Parathyroid adenoma (tissue), 2 donors: ENCODE results near the gene TXNL4B.

Experiments used
- H2AFZ ChIP-seq: fragments of 300-600 bp; sonication (generic); one replicate; pipeline ENCODE4 v1.7.0; 2017; ENCODE audit warnings: antibody characterized with exemption, mild to moderate bottlenecking
- H3K27ac ChIP-seq: fragments of 300-600 bp; sonication (generic); one replicate; pipeline ENCODE4 v1.7.0; 2017
- H3K27me3 ChIP-seq: fragments of 300-600 bp; sonication (generic); one replicate; pipeline ENCODE4 v1.7.0; 2017; ENCODE audit warnings: low read length; ENCODE audit not compliant: control insufficient read depth, insufficient read depth
- H3K36me3 ChIP-seq: fragments of 300-600 bp; sonication (generic); one replicate; pipeline ENCODE4 v1.7.0; 2017; ENCODE audit warnings: low read length; ENCODE audit not compliant: control insufficient read depth, insufficient read depth
- H3K4me1 ChIP-seq: fragments of 300-600 bp; sonication (generic); one replicate; pipeline ENCODE4 v1.7.0; 2017; ENCODE audit warnings: control low read depth
- H3K4me2 ChIP-seq: fragments of 300-600 bp; sonication (generic); one replicate; pipeline ENCODE4 v1.7.0; 2017; ENCODE audit warnings: low read length
- H3K4me3 ChIP-seq: fragments of 300-600 bp; sonication (generic); one replicate; pipeline ENCODE4 v1.7.0; 2017; ENCODE audit warnings: low read depth, low read length
- H3K79me2 ChIP-seq: fragments of 300-600 bp; sonication (generic); one replicate; pipeline ENCODE4 v1.7.0; 2017; ENCODE audit warnings: control low read depth
- H3K9ac ChIP-seq: fragments of 300-600 bp; sonication (generic); one replicate; pipeline ENCODE4 v1.7.0; 2017; ENCODE audit warnings: mild to moderate bottlenecking
- H3K9me3 ChIP-seq: fragments of 300-600 bp; sonication (generic); one replicate; pipeline ENCODE4 v1.7.0; 2017; ENCODE audit warnings: low read length; ENCODE audit not compliant: control insufficient read depth
- TF ChIP-seq, protein P1 (sequence below): fragments of 300-600 bp; sonication (generic); IDR thresholded peaks from one replicate; pipeline ENCODE4 v1.7.0; 2017; ENCODE audit warnings: antibody characterized with exemption, mild to moderate bottlenecking
- donor health status: primary hyperparathyroidism.

TXNL4B gene

GRCh38 chr16:72072514-72073342, 20.7 kb downstream of the TXNL4B start:
- TF ChIP-seq, protein P1, sequence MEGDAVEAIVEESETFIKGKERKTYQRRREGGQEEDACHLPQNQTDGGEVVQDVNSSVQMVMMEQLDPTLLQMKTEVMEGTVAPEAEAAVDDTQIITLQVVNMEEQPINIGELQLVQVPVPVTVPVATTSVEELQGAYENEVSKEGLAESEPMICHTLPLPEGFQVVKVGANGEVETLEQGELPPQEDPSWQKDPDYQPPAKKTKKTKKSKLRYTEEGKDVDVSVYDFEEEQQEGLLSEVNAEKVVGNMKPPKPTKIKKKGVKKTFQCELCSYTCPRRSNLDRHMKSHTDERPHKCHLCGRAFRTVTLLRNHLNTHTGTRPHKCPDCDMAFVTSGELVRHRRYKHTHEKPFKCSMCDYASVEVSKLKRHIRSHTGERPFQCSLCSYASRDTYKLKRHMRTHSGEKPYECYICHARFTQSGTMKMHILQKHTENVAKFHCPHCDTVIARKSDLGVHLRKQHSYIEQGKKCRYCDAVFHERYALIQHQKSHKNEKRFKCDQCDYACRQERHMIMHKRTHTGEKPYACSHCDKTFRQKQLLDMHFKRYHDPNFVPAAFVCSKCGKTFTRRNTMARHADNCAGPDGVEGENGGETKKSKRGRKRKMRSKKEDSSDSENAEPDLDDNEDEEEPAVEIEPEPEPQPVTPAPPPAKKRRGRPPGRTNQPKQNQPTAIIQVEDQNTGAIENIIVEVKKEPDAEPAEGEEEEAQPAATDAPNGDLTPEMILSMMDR = no peak
- H3K9ac ChIP-seq = no peak overlapping the region
- H3K27ac ChIP-seq = no peak overlapping the region
- H3K27me3 ChIP-seq = no peaks in the 10 kb centered on the region
- H3K4me3 ChIP-seq = no peak overlapping the region
- H2AFZ ChIP-seq = no peak overlapping the region
- no peak overlapping the region for H3K4me2 ChIP-seq
- no peaks in the 10 kb centered on the region for H3K4me1 ChIP-seq
- no peaks in the 10 kb centered on the region for H3K36me3 ChIP-seq
- no peaks in the 10 kb centered on the region for H3K9me3 ChIP-seq
- H3K79me2 ChIP-seq = no peaks in the 10 kb centered on the region

DNA sequence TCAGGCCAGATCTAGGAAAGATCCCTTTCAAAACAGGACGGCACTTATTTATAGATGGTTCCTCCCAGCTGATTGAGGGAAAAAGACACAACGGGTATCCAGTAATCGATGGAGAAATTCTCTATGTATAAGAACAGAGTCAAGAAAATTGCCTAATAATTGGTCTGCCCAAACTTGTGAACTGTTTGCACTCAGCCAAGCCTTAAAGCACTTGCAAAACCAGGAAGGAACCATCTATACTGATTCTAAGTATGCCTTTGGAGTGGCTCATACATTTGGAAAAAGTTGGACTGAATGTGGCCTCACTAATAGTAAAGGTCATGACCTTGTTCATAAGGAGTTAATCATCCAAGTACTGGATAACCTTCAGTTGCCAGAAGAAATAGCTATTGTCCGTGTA, 24.5 kb downstream of the TXNL4B start:
- TF ChIP-seq, protein P1 = no peak
- Histone ChIP-seq H3K4me1 (no peaks in the 10 kb centered on the region), H2AFZ (no peak overlapping the region), H3K27ac (no peak overlapping the region), H3K36me3 (no peaks in the 10 kb centered on the region), H3K4me2 (no peak overlapping the region), H3K79me2 (no peaks in the 10 kb centered on the region), H3K27me3 (no peaks in the 10 kb centered on the region), H3K9ac (no peak overlapping the region), H3K9me3 (no peaks in the 10 kb centered on the region), H3K4me3 (no peak overlapping the region)

- H2AFZ ChIP-seq = no peak overlapping the region
- no peaks in the 10 kb centered on the region for H3K9me3 ChIP-seq
- H3K27ac ChIP-seq = no peak overlapping the region
- no peak overlapping the region for H3K9ac ChIP-seq
- TF ChIP-seq, protein P1 = peak; percentile 38
- H3K27me3 ChIP-seq = no peaks in the 10 kb centered on the region
- no peak overlapping the region for H3K4me2 ChIP-seq
- no peaks in the 10 kb centered on the region for H3K79me2 ChIP-seq
- no peak overlapping the region for H3K4me3 ChIP-seq
- H3K4me1 ChIP-seq = no peaks in the 10 kb centered on the region
- no peaks in the 10 kb centered on the region for H3K36me3 ChIP-seq
These were observed 26.7 kb downstream of the TXNL4B start for GRCh38 chr16:72066747-72067146.

DNA sequence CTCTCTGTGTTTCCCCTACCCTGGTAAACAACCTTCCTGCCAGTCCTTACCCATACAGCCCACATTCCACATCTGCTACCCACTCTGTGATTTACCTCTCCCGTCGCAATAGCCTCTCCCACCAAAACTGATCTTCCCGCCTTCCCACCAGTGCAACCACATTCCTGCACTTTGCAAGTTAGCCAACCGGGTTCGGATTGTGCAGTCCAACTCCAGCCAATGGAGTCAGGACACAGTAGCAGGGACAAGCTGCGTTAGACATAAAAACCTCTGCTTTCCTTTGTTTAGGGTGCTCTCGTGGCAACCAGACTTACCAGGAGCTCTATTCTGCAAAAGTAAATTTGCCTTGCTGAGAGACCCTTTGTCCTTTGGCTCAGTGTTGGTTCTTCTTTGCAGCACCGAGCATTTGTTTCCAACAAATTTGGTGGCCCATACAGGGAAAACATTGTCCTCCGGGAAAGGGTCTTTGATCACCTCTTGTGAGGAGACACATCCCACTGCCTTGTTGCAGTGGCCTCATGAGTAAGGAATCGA, 29.0 kb downstream of the TXNL4B start:
- no peaks in the 10 kb centered on the region for H3K9me3 ChIP-seq
- H3K27ac ChIP-seq = no peak overlapping the region
- H3K27me3 ChIP-seq = no peaks in the 10 kb centered on the region
- H2AFZ ChIP-seq = no peak overlapping the region
- H3K36me3 ChIP-seq = no peaks in the 10 kb centered on the region
- no peak overlapping the region for H3K4me2 ChIP-seq
- TF ChIP-seq, protein P1 = no peak
- H3K9ac ChIP-seq = no peak overlapping the region
- H3K79me2 ChIP-seq = no peaks in the 10 kb centered on the region
- no peaks in the 10 kb centered on the region for H3K4me1 ChIP-seq
- no peak overlapping the region for H3K4me3 ChIP-seq
